ENCODE data around the gene RBKS.

GRCh38 chr2:27901234-27901633, 11.0 kb upstream of the RBKS start:
- no peak for TF ChIP-seq CTCF (IDR thresholded peaks at IDR 0.05)
- no peak for TF ChIP-seq POLR2A (IDR thresholded peaks at IDR 0.05)
